Retinal pigment epithelial cell (primary cell): ENCODE data around the gene ABCC1.

Source experiments
- DNase-seq: peaks from one replicate; pipeline ENCODE4 v3.0.0-alpha.2; 2010; ENCODE audit warnings: low read depth
- H3K4me3 ChIP-seq: 2 replicates; pipeline ENCODE4 v1.5.1; 2011; ENCODE audit warnings: mild to moderate bottlenecking, low read length, control low read depth, moderate library complexity
- CTCF ChIP-seq: conservative IDR thresholded peaks from 2 replicates; pipeline ENCODE4 v1.5.1; 2011; ENCODE audit warnings: low read depth, low read length, control low read depth, inconsistent platforms

The ABCC1 gene

GRCh38 chr16:16027728-16028310, 78.4 kb downstream of the ABCC1 start:
- TF ChIP-seq CTCF, result no peak
- no peak for DNase-seq

GRCh38 chr16:16028311-16028999, 79.0 kb downstream of the ABCC1 start:
- no peak for DNase-seq
- no peak overlapping the region for H3K4me3 ChIP-seq
- no peak for TF ChIP-seq CTCF

More at GRCh38 chr16:16027728-16028310, 78.4 kb downstream of the ABCC1 start:
- no peak overlapping the region for H3K4me3 ChIP-seq

GRCh38 chr16:16029431-16030011, 80.1 kb downstream of the ABCC1 start:
- DNase-seq, result no peak
- no peak overlapping the region for H3K4me3 ChIP-seq
- no peak for TF ChIP-seq CTCF

- no peak for TF ChIP-seq CTCF
- DNase-seq, result no peak
- H3K4me3 ChIP-seq, result no peak overlapping the region
Observed at GRCh38 chr16:16030449-16030848, 81.0 kb downstream of the ABCC1 start.

GRCh38 chr16:16031401-16031800, 82.0 kb downstream of the ABCC1 start:
- DNase-seq, result no peak
- TF ChIP-seq CTCF, result no peak
- H3K4me3 ChIP-seq, result no peak overlapping the region

GRCh38 chr16:16032271-16032979, 83.0 kb downstream of the ABCC1 start:
- no peak overlapping the region for H3K4me3 ChIP-seq
- TF ChIP-seq CTCF, result no peak
- DNase-seq, result no peak
